ENCODE results near the gene GRIN3A.
"Not testable (repeated sequence)": the region's sequence is repeated elsewhere in the genome, so short reads cannot be mapped to it uniquely, and the experiment has no call there.

GRIN3A gene

DNA sequence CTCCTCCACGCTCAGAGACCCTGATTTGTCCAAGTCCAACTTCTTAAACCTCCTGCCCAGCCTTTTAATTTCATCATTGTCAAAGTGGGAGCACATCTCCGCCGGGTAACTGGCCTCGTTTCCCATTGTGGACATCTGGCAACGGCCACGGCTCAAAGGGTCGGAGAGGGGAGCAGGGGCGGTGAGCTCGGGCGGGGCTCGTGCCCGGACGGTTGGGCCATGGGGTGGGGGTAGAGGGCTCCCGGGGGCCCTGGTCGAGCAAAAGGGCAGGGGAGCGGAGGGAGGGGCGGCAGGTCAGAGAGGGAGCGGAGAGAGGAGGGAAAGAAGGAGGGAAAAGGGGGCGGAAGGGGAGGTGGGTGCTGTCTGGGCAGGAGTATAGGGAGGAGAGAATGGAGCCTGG, 143.7 kb downstream of the GRIN3A start, which contains the start of gene PPP3R2:
Gene PPP3R2, minus strand, starts transcription at position 174 of the 400 bp plus-strand sequence. Its CDS starts 48 bp downstream, at position 126.
- Mint-ChIP-seq H3K27ac (no peak within 1 kb of the TSS), H3K4me1 (ENCODE audit: low read depth in 2 of 2) (no peaks in the 10 kb centered on the region), H3K27me3 (peaks cover 6 to 8% of the 10 kb centered on the region in 2 donors), H3K36me3 (ENCODE audit: insufficient read depth) (no peaks in the 10 kb centered on the region), H3K9me3 (no peaks in the 10 kb centered on the region), H3K4me3 (no peak within 1 kb of the TSS)
- DNase-seq (no peak), ATAC-seq (replicated peaks) (no peak)

GRCh38 chr9:101593345-101593744, 145.1 kb downstream of the GRIN3A start:
- DNase-seq: no peak
- Mint-ChIP-seq H3K27ac (no peak overlapping the region), H3K36me3 (ENCODE audit: insufficient read depth) (no peaks in the 10 kb centered on the region), H3K4me1 (ENCODE audit: low read depth in 2 of 2) (no peaks in the 10 kb centered on the region), H3K27me3 (peaks cover 6 to 8% of the 10 kb centered on the region in 2 donors), H3K9me3 (no peaks in the 10 kb centered on the region), H3K4me3 (no peak overlapping the region)
- ATAC-seq (replicated peaks): no peak

- Mint-ChIP-seq H3K27me3 (peaks cover 6 to 8% of the 10 kb centered on the region in 2 donors), H3K9me3 (no peaks in the 10 kb centered on the region), H3K4me1 (ENCODE audit: low read depth in 2 of 2) (no peaks in the 10 kb centered on the region), H3K4me3 (no peak overlapping the region), H3K27ac (no peak overlapping the region), H3K36me3 (ENCODE audit: insufficient read depth) (no peaks in the 10 kb centered on the region)
- no peak for ATAC-seq (replicated peaks)
- DNase-seq: no peak
These were observed 145.7 kb downstream of the GRIN3A start for GRCh38 chr9:101592788-101593187.

- H3K4me3 Mint-ChIP-seq: no peak overlapping the region
- H3K27me3 Mint-ChIP-seq: peaks cover 6 to 8% of the 10 kb centered on the region in 2 donors
- no peaks in the 10 kb centered on the region for H3K4me1 Mint-ChIP-seq (ENCODE audit: low read depth in 2 of 2)
- H3K27ac Mint-ChIP-seq: no peak overlapping the region
- DNase-seq (no peak), ATAC-seq (replicated peaks) (no peak)
- no peaks in the 10 kb centered on the region for H3K9me3 Mint-ChIP-seq
- no peaks in the 10 kb centered on the region for H3K36me3 Mint-ChIP-seq (ENCODE audit: insufficient read depth)
These were observed 146.5 kb downstream of the GRIN3A start for GRCh38 chr9:101591787-101592446.

- no peaks in the 10 kb centered on the region for H3K9me3 Mint-ChIP-seq
- H3K4me3 Mint-ChIP-seq: no peak overlapping the region
- H3K36me3 Mint-ChIP-seq (ENCODE audit: insufficient read depth): no peaks in the 10 kb centered on the region
- DNase-seq (no peak), ATAC-seq (replicated peaks) (no peak)
- H3K27me3 Mint-ChIP-seq: peaks cover 6 to 8% of the 10 kb centered on the region in 2 donors
- no peak overlapping the region for H3K27ac Mint-ChIP-seq
- no peaks in the 10 kb centered on the region for H3K4me1 Mint-ChIP-seq (ENCODE audit: low read depth in 2 of 2)
These were observed 147.5 kb downstream of the GRIN3A start for GRCh38 chr9:101590901-101591300.

GRCh38 chr9:101590074-101590473, 148.4 kb downstream of the GRIN3A start:
- not testable (repeated sequence) for H3K4me1 Mint-ChIP-seq (ENCODE audit: low read depth in 2 of 2); H3K4me3 Mint-ChIP-seq; ATAC-seq (replicated peaks); H3K36me3 Mint-ChIP-seq (ENCODE audit: insufficient read depth); DNase-seq; H3K27ac Mint-ChIP-seq; H3K27me3 Mint-ChIP-seq; H3K9me3 Mint-ChIP-seq

DNA sequence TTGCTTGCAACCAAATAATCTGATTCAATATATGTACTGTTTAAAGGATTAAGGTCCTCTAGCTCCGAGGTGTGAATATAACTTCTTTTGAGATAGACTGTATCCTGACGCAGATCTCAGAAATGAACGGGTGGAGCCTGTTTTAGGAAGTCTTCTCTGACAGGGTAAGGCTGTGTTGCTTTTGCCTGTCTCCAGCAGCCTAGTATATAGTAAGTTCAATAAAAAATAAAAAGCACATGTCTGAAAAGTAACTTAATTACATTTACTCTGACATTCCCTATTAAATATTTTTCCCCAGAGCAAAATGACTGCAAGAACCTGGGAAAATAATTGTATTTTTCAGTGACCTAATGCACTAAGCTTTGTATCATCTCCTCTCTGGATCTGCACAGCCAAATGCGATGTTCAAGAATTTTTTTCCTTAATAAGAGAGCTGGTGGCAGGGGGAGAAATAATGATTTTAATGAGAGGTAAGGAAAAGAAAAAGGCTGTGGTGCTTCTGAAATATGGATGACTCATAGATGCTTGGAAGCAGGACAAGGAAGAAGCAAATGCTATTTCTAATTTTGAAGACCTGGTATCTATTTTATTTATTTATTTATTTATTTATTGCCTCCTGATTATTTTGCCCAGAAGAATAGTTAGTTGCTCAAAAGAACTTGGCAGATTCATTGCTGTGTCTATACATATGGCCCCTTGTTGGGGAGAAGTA, 151.0 kb downstream of the GRIN3A start:
- no peaks in the 10 kb centered on the region for H3K4me1 Mint-ChIP-seq (ENCODE audit: low read depth in 2 of 2)
- no peak overlapping the region for H3K27ac Mint-ChIP-seq
- no peaks in the 10 kb centered on the region for H3K9me3 Mint-ChIP-seq
- DNase-seq (no peak), ATAC-seq (replicated peaks) (no peak)
- H3K4me3 Mint-ChIP-seq: no peak overlapping the region
- peaks cover 6 to 7% of the 10 kb centered on the region in 2 donors for H3K27me3 Mint-ChIP-seq
- H3K36me3 Mint-ChIP-seq (ENCODE audit: insufficient read depth): no peaks in the 10 kb centered on the region

- Mint-ChIP-seq H3K27me3 (no peaks in the 10 kb centered on the region), H3K4me3 (no peak overlapping the region), H3K36me3 (ENCODE audit: insufficient read depth) (no peaks in the 10 kb centered on the region), H3K9me3 (no peaks in the 10 kb centered on the region), H3K27ac (no peak overlapping the region), H3K4me1 (ENCODE audit: low read depth in 2 of 2) (no peaks in the 10 kb centered on the region)
- no peak for DNase-seq
- no peak for ATAC-seq (replicated peaks)
These were observed 151.8 kb downstream of the GRIN3A start for GRCh38 chr9:101586651-101587050.

DNA sequence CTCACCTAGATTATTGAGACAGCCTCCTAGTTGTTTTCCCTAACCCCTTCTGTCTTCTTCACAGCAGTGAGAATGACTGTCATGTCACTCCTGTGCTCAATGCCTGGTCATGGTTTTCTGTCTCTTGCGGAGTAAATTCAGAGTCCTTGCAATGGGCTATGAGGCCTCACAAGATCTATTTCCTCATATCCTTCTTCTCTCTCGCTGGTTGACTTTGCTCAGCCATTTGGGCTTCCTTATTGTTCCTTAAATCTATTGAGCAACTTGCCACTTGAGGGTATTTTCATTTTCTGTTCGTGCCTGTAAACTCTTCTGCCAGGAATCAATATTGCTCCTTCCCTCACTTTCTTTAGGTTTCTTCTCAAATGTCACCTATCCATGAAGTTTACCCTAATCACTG, 152.7 kb downstream of the GRIN3A start:
- Mint-ChIP-seq H3K4me3 (no peak overlapping the region), H3K9me3 (no peaks in the 10 kb centered on the region), H3K27ac (no peak overlapping the region), H3K36me3 (ENCODE audit: insufficient read depth) (no peaks in the 10 kb centered on the region), H3K4me1 (ENCODE audit: low read depth in 2 of 2) (no peaks in the 10 kb centered on the region), H3K27me3 (no peaks in the 10 kb centered on the region)
- ATAC-seq (replicated peaks) (no peak), DNase-seq (no peak)

DNA sequence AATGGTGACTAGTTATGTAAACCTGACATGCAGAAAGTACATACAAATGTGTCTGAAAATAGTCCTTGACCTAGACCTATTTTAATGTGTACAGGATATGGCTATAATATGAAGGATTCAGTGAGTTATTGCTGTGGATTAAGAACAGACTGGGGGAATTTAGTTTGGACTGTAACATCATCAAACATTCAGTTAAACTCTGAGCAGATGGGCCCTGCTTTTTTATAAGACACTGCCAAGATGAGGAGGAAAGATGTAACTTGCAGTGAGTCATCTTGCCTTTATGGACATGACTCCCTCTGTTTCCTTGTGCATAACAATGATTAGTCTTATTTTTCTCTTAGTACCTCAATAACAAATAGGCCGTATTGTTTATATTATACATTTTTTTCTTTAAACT, 155.9 kb downstream of the GRIN3A start:
- Mint-ChIP-seq H3K36me3 (ENCODE audit: insufficient read depth) (no peaks in the 10 kb centered on the region), H3K9me3 (no peaks in the 10 kb centered on the region), H3K4me1 (ENCODE audit: low read depth in 2 of 2) (peaks cover 0 to 4% of the 10 kb centered on the region in 2 donors), H3K4me3 (no peak overlapping the region), H3K27me3 (no peaks in the 10 kb centered on the region), H3K27ac (no peak overlapping the region)
- no peak for ATAC-seq (replicated peaks)
- no peak for DNase-seq

- Mint-ChIP-seq H3K27me3 (no peaks in the 10 kb centered on the region), H3K36me3 (ENCODE audit: insufficient read depth) (no peaks in the 10 kb centered on the region), H3K4me3 (no peak overlapping the region), H3K9me3 (no peaks in the 10 kb centered on the region), H3K4me1 (ENCODE audit: low read depth in 2 of 2) (peaks cover 0 to 4% of the 10 kb centered on the region in 2 donors), H3K27ac (no peak overlapping the region)
- no peak for DNase-seq
- no peak for ATAC-seq (replicated peaks)
These were observed 158.5 kb downstream of the GRIN3A start for GRCh38 chr9:101579711-101580545.

DNA sequence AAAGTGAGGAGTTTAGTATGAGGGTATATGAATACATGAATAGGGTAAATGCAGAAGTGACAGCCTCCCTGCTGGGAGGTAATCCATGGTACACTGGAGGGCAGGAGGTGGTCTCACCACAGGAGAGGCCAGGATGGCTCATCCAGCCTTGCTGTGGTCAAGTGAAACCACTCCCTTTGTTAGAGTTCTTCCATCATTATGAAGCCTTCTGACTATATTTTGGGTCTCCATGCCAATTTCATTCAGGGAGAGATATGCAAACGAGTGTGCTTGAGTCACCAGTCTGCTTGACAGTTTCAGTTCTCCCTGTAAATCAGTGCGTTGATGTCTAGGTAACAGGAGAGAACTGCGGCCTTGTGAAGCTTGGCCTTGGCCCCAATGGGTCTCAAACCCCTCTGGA, 160.1 kb downstream of the GRIN3A start:
- no peaks in the 10 kb centered on the region for H3K36me3 Mint-ChIP-seq (ENCODE audit: insufficient read depth)

DNA sequence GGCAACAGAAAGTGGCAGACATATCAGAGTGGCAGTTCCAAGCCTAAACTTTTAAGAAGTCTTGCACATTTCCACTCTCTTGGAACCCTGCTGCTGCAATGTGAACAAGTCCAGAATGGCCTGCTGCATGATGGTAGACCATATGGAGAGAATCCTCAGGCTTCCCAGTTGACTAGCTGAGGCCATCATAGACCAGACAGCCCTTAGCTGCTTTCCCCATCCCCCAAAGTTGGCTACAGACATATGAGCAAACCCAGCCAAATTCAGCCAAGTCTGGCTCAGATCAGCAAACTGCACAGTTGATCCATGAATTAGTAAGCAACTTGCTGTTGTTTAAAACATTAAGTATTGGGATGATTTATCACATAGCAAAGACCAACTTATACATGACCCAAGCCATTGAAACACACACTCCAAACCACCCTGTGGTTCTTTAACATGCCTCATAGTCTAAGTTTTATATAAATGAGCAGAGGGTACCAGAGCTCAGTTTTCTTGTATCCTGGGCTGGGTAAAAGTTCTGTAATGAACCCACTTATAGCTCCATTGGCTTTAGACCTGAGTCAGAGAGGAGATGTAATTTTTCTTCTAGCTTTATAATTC, 163.6 kb downstream of the GRIN3A start:
- Mint-ChIP-seq H3K4me3 (no peak overlapping the region), H3K27me3 (no peaks in the 10 kb centered on the region), H3K36me3 (ENCODE audit: insufficient read depth) (no peaks in the 10 kb centered on the region), H3K27ac (no peak overlapping the region), H3K9me3 (no peaks in the 10 kb centered on the region), H3K4me1 (ENCODE audit: low read depth in 2 of 2) (peaks cover 2 to 4% of the 10 kb centered on the region in 2 donors)
- DNase-seq (no peak), ATAC-seq (replicated peaks) (no peak)

More for the DNA sequence above, 160.1 kb downstream of the GRIN3A start:
- Mint-ChIP-seq H3K27ac (no peak overlapping the region), H3K27me3 (no peaks in the 10 kb centered on the region), H3K4me1 (ENCODE audit: low read depth in 2 of 2) (peaks cover 0 to 4% of the 10 kb centered on the region in 2 donors), H3K4me3 (no peak overlapping the region), H3K9me3 (no peaks in the 10 kb centered on the region)
- ATAC-seq (replicated peaks) (no peak), DNase-seq (no peak)
